T47D (cell line): ENCODE data around the gene SLC27A1.
"Not testable (repeated sequence)": the region's sequence is repeated elsewhere in the genome, so short reads cannot be mapped to it uniquely, and the experiment has no call there.

Source experiments
- DNase-seq, 2 experiments: peaks; one replicate each; pipeline versions ENCODE4 v3.0.0 to v3.0.0-alpha.2; 2011 to 2012; ENCODE audit warnings: low read depth in 1 of 2, low spot score in 1 of 2
- JUND ChIP-seq: IDR thresholded peaks from 2 replicates; pipeline ENCODE4 v1.6.1; 2012; ENCODE audit warnings: low read depth
- in situ Hi-C: cut with HindIII; loops from 2 replicates; pipeline ENCODE4 v1.10.0; 2016; ENCODE audit warnings: low sequenced_read_pairs, low pct_unique_long_range_greater_than_20kb

The SLC27A1 gene

DNA sequence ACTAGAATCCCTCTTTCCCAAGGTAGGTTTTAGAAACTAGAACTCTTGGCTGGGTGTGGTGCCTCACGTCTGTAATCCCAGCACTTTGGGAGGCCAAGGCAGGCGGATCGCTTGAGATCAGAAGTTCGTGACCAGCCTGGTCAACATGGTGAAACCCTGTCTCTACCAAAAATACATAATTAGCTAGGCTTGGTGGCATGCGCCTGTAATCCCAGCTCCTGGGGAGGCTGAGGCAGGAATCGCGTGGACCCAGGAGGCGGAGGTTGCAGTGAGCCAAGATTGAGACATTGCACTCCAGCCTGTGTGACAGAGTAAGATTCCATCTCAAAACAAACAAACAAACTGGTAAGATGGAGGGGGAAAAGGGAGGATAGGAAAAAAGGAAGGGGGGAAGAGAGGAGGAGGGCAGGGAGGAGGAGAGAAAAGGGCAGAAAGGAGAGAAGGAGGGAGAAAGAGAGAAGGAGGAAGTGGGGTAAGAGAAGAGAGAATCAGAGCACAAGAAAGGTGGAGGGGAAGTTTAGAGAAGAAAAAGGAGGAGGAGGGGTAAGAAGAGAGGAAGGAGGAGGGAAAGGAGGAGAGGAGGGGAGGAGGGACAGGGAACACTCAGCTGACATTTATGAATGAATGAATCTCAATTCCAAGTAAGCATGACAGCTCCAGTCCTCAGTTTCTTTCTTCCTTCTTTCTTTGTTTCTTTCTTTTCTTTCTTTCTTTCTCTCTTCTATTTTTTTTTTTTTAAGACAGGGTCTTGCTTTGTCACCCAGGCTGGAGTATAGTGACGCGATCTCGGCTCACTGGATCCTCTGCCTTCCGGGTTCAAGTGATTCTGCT, 2.6 kb upstream of the SLC27A1 start:
- DNase-seq: peak in 1 of 2 experiments; percentile 59
- in situ Hi-C loops: no loop called here
- no peak for TF ChIP-seq JUND

GRCh38 chr19:17468302-17469091, 1.8 kb upstream of the SLC27A1 start:
- in situ Hi-C loops: no loop called here
- peak in 1 of 2 experiments; percentile 80 for DNase-seq
- TF ChIP-seq JUND: no peak

DNA sequence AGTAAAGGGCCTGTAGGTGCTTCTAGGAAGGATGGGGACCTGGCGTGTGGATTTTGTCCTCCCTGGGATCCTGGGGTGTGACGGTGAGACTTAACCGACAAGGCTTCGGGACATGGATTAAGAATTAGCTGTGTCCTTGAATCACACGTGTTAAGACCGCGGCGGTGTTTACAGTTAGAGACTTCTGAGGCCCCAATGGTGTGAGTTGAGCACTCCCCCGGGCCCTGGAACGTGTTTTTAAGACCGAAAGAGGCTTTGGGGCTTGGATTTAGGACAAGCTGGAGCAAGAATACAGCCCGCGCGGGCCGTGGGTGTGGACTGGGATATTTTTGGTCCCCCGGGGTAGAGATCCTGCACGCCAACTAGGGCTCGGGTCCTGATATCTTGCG, 1.2 kb upstream of the SLC27A1 start:
- in situ Hi-C loops: no loop called here
- TF ChIP-seq JUND: no peak
- no peak for DNase-seq

DNA sequence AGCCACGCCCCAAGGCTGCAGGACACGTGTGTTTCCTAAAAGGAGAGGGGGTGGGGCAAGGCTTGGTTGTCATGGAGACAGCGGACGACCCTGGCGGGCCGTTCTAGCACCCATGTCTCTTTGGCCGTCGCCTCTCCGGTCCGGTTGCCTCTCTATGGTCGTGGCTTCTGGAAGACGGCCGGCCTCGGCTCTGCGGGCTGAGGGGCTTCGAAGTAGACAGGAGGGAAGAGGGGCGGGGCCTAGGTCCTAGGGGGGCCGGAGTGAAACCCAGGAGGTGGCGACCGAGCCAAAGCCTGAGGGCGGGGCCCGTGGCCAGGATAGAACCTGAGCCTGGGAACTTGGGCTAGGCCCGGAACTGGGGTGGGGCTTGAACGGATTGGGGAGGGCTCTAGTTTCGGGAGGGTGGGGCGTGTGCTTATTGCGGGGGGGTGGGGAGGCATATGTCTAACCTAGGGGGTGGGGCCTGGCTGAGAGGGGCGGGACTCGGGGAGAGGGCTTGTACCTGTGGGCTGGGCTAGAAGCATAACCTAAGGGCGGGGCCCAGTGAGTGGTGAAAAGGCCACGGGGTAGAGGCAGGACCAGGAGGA, 750 bp upstream of the SLC27A1 start:
- no peak for TF ChIP-seq JUND
- in situ Hi-C loops: no loop called here
- peak; percentile 35 to 97 for DNase-seq

- in situ Hi-C loops: no loop called here
- no peak for DNase-seq
- no peak for TF ChIP-seq JUND
These were observed 1.2 kb downstream of the SLC27A1 start for GRCh38 chr19:17471410-17472125.

DNA sequence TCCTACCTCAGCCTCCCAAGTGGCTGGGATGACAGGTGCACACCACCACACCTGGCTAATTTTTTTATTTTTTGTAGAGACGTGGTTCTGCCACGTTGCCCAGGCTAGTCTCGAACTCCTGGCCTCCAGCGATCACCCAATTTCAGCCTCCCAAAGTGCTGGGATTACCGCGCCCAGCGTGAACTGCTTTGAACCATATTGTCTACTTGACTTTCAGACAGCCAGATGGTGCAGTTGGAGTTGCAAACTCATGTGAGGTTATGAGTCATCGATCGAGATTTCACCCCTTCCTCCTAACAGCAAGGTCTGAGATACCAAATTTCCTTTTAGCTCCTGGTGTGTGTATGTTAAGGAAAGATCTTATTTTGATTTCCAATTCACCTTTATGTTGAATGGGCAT, 2.7 kb downstream of the SLC27A1 start:
- DNase-seq: no peak
- in situ Hi-C loops: no loop called here
- TF ChIP-seq JUND: no peak

- DNase-seq, in situ Hi-C loops: not testable (repeated sequence)
These were observed 4.8 kb downstream of the SLC27A1 start for GRCh38 chr19:17475011-17475540.

DNA sequence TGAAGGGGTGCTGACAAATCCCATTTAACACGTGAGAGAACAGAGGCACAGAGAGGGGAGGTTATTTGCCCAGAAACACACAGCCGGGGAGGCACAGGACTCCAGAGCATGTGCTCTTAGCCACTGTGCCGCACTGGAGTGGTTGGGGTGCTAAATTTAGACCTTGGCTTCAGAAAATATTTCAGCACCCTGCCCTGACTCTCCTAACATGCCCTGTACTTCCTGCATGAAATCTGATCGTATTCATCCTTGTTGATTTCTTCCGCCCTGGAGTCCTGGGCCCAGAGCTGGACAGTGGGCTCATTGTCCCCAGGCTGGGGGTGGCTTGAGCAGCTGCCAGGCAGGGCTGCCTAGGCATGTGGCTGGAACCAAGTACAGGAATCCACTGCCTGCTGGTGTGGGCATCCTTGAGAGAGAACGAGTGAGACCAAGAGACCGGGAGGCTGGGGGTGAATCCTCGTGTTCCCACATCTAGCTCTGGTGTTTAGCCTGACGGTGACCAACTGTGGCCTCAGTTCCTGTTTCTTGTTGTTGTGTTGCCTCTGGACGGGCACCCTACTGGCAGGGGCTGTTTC, 5.3 kb downstream of the SLC27A1 start:
- peak in 1 of 2 experiments; percentile 41 for DNase-seq
- no peak for TF ChIP-seq JUND

GRCh38 chr19:17479325-17479791, 9.0 kb downstream of the SLC27A1 start:
- DNase-seq: no peak
- in situ Hi-C loops: no loop called here
- no peak for TF ChIP-seq JUND

More for the DNA sequence above, 5.3 kb downstream of the SLC27A1 start:
- in situ Hi-C loops: no loop called here

- in situ Hi-C loops: no loop called here
- no peak for DNase-seq
- no peak for TF ChIP-seq JUND
These were observed 11.7 kb downstream of the SLC27A1 start for GRCh38 chr19:17481986-17482385.

- in situ Hi-C loops: no loop called here
- TF ChIP-seq JUND: no peak
- no peak for DNase-seq
These were observed 12.7 kb downstream of the SLC27A1 start for GRCh38 chr19:17482877-17483604.
